AG10803 (cell line): ENCODE results near the gene JUND.

ENCODE experiments used
- DNase-seq: peaks from one replicate; pipeline ENCODE4 v3.0.0; 2010; ENCODE audit warnings: low read depth
- H3K4me3 ChIP-seq: 2 replicates; pipeline ENCODE4 v1.5.1; 2011; ENCODE audit warnings: mild to moderate bottlenecking, low read length, control low read depth
- TF ChIP-seq, protein P1 (sequence below): conservative IDR thresholded peaks from 2 replicates; pipeline ENCODE4 v1.5.1; 2011; ENCODE audit warnings: mild to moderate bottlenecking, low read length, control low read depth, inconsistent platforms

JUND gene

DNA sequence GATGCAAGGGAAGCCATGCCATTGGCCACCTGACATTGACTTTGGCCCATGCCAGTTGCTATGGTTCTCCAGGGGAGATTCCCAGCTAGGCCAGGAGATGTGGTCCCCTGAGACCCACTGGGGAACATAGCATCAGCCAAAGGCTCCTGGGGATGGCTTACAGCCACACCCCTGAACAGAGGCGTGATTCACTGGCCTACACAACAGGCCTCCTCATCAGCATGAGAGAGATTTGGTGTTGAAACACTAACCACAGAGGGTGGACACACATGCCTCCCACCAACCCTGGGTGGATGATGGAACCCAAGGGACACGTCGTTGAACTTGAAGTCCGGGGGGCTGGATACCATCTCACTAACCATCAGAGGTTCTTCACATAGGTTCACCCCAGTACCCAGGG is 21.5 kb downstream of the JUND start:
- DNase-seq = peak; percentile 52
- no peak overlapping the region for H3K4me3 ChIP-seq

DNA sequence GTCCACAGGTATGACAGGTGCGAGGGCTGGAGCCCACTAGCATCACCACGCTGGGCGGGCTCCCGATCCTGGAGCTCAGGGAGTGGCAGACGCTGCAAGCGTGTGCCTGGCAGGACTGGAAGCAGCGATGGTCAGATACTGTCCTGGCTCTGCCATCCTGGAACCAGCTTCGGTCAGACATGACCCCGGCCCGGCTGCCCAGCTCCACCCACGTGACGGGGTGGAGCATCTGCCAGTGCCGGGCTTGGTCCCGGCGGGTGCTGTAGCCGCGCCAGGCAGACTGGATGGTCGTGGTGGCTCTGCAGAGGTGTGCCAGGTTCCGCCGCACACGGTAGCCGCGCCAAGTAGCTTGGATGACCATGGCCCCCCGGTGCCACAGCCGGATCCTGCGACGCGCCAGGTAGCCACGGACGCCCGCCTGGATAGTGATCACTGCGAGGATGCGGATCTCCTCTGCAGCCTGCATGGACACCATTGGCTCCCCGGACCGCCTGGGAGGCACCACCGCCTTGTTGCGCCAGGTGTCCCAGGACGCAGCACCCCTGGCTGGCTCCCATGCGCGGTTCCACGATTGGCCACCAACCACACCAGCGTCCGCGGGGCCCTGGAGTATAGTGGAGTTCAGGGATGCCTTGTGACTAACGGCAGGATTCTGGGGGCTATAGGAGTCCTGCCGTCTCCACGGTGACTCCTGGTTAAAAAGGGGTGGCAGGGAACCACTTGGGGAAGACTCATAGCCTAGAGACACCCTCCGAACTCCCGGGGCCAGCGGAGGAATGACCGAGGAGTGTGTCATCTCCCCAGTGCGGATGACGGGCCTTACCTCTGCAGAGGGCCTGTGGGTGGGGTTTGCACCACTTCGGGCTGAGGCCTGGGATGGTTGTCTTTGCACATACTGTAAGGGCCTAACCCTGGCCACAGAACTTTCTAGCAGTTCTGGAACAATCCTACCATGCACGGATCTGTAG is 23.6 kb downstream of the JUND start:
- TF ChIP-seq, protein P1, sequence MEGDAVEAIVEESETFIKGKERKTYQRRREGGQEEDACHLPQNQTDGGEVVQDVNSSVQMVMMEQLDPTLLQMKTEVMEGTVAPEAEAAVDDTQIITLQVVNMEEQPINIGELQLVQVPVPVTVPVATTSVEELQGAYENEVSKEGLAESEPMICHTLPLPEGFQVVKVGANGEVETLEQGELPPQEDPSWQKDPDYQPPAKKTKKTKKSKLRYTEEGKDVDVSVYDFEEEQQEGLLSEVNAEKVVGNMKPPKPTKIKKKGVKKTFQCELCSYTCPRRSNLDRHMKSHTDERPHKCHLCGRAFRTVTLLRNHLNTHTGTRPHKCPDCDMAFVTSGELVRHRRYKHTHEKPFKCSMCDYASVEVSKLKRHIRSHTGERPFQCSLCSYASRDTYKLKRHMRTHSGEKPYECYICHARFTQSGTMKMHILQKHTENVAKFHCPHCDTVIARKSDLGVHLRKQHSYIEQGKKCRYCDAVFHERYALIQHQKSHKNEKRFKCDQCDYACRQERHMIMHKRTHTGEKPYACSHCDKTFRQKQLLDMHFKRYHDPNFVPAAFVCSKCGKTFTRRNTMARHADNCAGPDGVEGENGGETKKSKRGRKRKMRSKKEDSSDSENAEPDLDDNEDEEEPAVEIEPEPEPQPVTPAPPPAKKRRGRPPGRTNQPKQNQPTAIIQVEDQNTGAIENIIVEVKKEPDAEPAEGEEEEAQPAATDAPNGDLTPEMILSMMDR = no peak
- no peak for DNase-seq
- no peak overlapping the region for H3K4me3 ChIP-seq

More for the DNA sequence above, 21.5 kb downstream of the JUND start:
- TF ChIP-seq, protein P1 = no peak

DNA sequence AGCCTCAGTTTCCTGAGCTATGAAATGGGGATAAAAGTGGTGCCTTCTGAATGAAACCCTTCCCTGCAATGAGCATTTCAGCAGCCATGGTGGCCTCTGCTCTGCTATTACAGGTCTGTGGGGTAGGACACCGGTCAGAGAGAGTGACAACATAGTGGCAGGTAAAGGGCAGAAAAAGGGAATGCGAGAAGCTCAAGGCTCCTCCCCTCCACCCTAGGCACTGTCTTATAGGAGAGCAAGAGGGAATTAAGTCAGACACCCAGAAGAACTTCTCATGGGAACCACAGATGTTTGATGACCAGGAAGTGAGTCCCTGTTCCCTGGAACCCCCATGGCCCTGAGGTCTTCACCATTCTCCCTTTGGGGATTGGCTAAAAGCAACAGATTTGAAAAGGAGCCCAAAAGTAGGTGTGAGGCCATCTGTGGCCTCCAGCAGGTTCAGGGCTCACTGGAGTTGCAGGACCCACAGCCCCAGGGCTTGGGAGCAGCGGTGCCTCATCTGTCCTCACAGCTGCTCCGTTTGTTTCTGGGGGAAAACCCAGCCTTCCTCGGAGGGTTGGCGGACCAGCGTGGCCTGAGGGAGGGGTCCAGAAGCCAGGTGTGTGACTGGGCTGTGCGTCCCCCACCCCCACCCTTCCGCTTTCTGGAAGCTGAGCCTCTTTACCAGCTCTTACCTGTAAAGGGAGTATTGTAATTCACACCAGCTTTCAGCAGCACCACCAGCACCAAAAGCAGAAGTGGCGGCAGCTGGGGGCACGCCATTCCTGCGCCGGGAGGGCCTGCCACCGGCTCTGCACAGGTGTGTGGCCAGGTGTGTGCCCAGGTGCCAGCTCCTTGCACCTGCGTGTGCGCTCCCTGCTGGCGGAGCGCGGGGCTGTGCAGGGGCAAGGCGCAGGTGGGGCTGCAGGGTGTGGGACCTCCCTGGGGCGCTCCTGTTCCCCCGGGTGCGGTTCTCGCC is 26.6 kb downstream of the JUND start:
- TF ChIP-seq, protein P1 = no peak
- no peak for DNase-seq
- H3K4me3 ChIP-seq = no peak overlapping the region

DNA sequence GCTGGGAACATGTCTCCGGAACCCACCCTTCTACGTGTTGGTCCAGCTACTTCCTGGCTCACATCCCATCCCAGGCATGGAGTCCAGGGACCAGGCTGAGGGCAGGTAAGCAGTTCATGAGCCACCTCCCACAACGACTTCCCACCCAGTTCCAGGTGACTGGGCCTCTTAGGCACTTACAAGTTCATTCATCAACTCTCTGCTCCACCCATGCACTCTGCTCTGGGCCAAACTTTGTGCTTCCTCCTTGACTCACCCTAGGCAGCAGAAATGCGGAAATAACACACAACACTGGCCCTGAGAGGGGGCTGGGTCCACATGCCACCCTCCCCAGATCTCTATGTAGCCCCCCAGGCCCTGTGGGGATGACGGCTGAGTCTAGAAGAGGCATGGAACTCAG is 27.7 kb downstream of the JUND start:
- TF ChIP-seq, protein P1 = no peak
- no peak overlapping the region for H3K4me3 ChIP-seq
- DNase-seq = no peak

DNA sequence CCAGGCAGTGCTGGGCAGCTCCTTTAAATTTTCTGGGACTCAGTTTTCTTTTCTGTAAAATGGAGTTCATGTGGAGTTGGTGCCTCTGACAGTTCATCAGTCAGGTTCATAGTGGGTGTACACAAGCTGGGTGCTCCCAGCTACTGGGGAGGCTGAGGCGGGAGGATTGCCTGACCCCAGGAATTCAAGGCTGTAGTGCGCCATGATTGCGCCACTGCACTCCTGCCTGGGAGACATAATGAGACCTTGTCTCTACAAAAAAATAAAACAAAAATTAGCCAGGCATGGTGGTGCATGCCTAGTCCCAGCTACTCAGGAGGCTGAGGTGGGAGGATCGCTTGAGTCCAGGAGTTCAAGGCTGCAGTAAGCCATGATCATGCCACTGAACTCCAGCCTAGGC is 28.3 kb downstream of the JUND start:
- DNase-seq = no peak
- H3K4me3 ChIP-seq = no peak overlapping the region
- TF ChIP-seq, protein P1 = no peak

DNA sequence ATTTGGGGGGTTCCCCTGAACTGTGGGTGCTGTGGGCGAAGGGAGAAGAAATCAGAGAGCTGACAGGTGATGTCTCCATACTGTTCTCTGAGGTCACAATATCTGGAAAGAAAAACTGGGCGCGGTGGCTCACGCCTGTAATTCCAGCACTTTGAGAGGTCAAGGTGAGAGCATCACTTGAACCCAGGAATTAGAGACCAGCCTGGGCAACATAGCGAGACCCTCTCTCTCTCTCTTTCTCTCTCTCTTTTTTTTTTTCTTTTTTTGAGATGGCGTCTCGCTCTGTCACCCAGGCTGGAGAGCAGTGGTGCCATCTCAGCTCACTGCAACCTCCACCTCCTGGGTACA is 29.1 kb downstream of the JUND start:
- no peak for DNase-seq
- TF ChIP-seq, protein P1 = no peak
- no peak overlapping the region for H3K4me3 ChIP-seq
